ENCODE measurements around the gene RYK.

DNA sequence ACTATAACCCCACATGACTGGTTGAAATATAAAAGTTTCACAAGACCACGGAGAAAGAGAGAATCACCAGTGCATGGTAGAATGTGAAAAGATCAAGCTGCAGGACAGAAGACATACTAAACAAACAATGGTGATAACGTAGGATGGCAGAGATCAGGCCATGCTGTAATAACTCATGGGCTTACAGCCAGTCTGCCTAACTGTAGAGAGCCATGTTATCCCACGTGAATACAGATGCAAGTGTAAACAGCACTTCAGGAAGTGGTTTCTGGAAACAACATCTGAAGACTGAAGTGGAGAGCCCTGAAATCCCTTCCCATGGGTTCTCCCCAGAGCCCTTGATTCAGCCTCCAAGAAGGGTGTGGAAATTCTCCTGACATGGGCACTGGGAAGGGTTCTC is 117.7 kb downstream of the RYK start:
- TF ChIP-seq TCF12 (IDR thresholded peaks at IDR 0.05), result no peak
- TF ChIP-seq POLR2AphosphoS5 (IDR thresholded peaks at IDR 0.05; ENCODE audit: low read depth, low read length), result no peak
